Mammary epithelial cell (primary cell): ENCODE data around the gene ZNF554.

ENCODE experiments used
- CTCF ChIP-seq, 2 donors: IDR thresholded peaks in 1 of 2; conservative IDR thresholded peaks in 1 of 2; 2 replicates each; pipeline ENCODE4 v1.5.1; 2011 to 2012; ENCODE audit warnings: inconsistent platforms in 2 of 2, low read length in 2 of 2, mild to moderate bottlenecking in 2 of 2, control low read depth in 1 of 2, low read depth in 1 of 2; ENCODE audit not compliant: insufficient read depth in 1 of 2; ENCODE audit errors: extremely low read depth in 1 of 2
- EZH2 ChIP-seq: IDR thresholded peaks from 2 replicates; pipeline ENCODE4 v1.6.1; 2012; ENCODE audit warnings: low read length, inconsistent platforms, borderline replicate concordance

GRCh38 chr19:2795827-2796658, 23.6 kb upstream of the ZNF554 start:
- no peak for TF ChIP-seq EZH2
- TF ChIP-seq CTCF (conservative IDR thresholded peaks at IDR 0.05 in 1 of 2, IDR thresholded peaks at IDR 0.05 in 1 of 2; ENCODE audit: extremely low read depth in 1 of 2, insufficient read depth in 1 of 2, low read depth in 1 of 2, low read length in 2 of 2) = no peak
